T-helper 2 cell treated with Interferon-gamma antibody and Interleukin-4, amounts not matched to agents 5 μg/mL and 100 μg/mL, for 36 hours (primary cell): ENCODE measurements around the gene SPZ1.
"Not testable (repeated sequence)": the region's sequence is repeated elsewhere in the genome, so short reads cannot be mapped to it uniquely, and the experiment has no call there.

Experiments used
- DNase-seq: peaks from one replicate; pipeline ENCODE4 v3.0.0; 2021; ENCODE audit warnings: low spot score
- H3K27ac Mint-ChIP-seq: one replicate; pipeline ENCODE4 v1.8.0; 2021; ENCODE audit warnings: mild to moderate bottlenecking, mixed read lengths
- H3K27me3 Mint-ChIP-seq: one replicate; pipeline ENCODE4 v1.8.0; 2021; ENCODE audit warnings: low read depth, mixed read lengths
- H3K36me3 Mint-ChIP-seq: one replicate; pipeline ENCODE4 v1.8.0; 2021; ENCODE audit warnings: low read depth, mixed read lengths
- H3K4me1 Mint-ChIP-seq: one replicate; pipeline ENCODE4 v1.8.0; 2021; ENCODE audit warnings: low read depth, mixed read lengths
- H3K4me3 Mint-ChIP-seq: one replicate; pipeline ENCODE4 v1.8.0; 2022; ENCODE audit warnings: mild to moderate bottlenecking, moderate library complexity, mixed read lengths
- H3K9me3 Mint-ChIP-seq: one replicate; pipeline ENCODE4 v1.8.0; 2021; ENCODE audit warnings: mixed read lengths

SPZ1 gene

GRCh38 chr5:80319702-80320101, at the start of gene SPZ1:
Gene SPZ1, plus strand, starts transcription at chr5:80320002. Its CDS starts 214 bp downstream, at chr5:80320216.
- H3K4me3 Mint-ChIP-seq: no peak within 1 kb of the TSS

GRCh38 chr5:80270543-80270942, 49.3 kb upstream of the SPZ1 start:
- peaks cover 31% of the 10 kb centered on the region for H3K4me1 Mint-ChIP-seq
- H3K27me3 Mint-ChIP-seq, H3K9me3 Mint-ChIP-seq, H3K36me3 Mint-ChIP-seq, DNase-seq: not testable (repeated sequence)
- peak overlapping the region; percentile 95 for H3K27ac Mint-ChIP-seq
- H3K4me3 Mint-ChIP-seq: peak overlapping the region; percentile 63

More at GRCh38 chr5:80319702-80320101, at the start of gene SPZ1:
- peaks cover 42% of the 10 kb centered on the region for H3K27me3 Mint-ChIP-seq
- no peak for DNase-seq
- no peak within 1 kb of the TSS for H3K27ac Mint-ChIP-seq
- no peaks in the 10 kb centered on the region for H3K4me1 Mint-ChIP-seq
- H3K9me3 Mint-ChIP-seq: no peaks in the 10 kb centered on the region
- no peaks in the 10 kb centered on the region for H3K36me3 Mint-ChIP-seq

- Mint-ChIP-seq H3K27ac (no peak overlapping the region), H3K9me3 (no peaks in the 10 kb centered on the region), H3K4me1 (peaks cover 16% of the 10 kb centered on the region), H3K4me3 (no peak overlapping the region), H3K27me3 (no peaks in the 10 kb centered on the region), H3K36me3 (no peaks in the 10 kb centered on the region)
- no peak for DNase-seq
These were observed 44.5 kb upstream of the SPZ1 start for GRCh38 chr5:80275347-80275746.

GRCh38 chr5:80276186-80276585, 43.6 kb upstream of the SPZ1 start:
- H3K27ac Mint-ChIP-seq: no peak overlapping the region
- H3K4me1 Mint-ChIP-seq: peaks cover 12% of the 10 kb centered on the region
- no peaks in the 10 kb centered on the region for H3K27me3 Mint-ChIP-seq
- H3K4me3 Mint-ChIP-seq: no peak overlapping the region
- no peak for DNase-seq
- no peaks in the 10 kb centered on the region for H3K36me3 Mint-ChIP-seq
- no peaks in the 10 kb centered on the region for H3K9me3 Mint-ChIP-seq

- Mint-ChIP-seq H3K9me3 (no peaks in the 10 kb centered on the region), H3K27ac (no peak overlapping the region), H3K27me3 (no peaks in the 10 kb centered on the region), H3K4me3 (no peak overlapping the region), H3K36me3 (no peaks in the 10 kb centered on the region), H3K4me1 (peaks cover 7% of the 10 kb centered on the region)
- DNase-seq: no peak
These were observed 42.6 kb upstream of the SPZ1 start for GRCh38 chr5:80277191-80277590.

GRCh38 chr5:80282054-80282453, 37.7 kb upstream of the SPZ1 start:
- Mint-ChIP-seq H3K27ac (no peak overlapping the region), H3K4me3 (no peak overlapping the region), H3K36me3 (peaks cover 1% of the 10 kb centered on the region), H3K4me1 (peaks cover 13% of the 10 kb centered on the region), H3K9me3 (no peaks in the 10 kb centered on the region), H3K27me3 (no peaks in the 10 kb centered on the region)
- DNase-seq: no peak

GRCh38 chr5:80283360-80283759, 36.4 kb upstream of the SPZ1 start:
- H3K27me3 Mint-ChIP-seq: no peaks in the 10 kb centered on the region

GRCh38 chr5:80284720-80285119, 35.1 kb upstream of the SPZ1 start:
- Mint-ChIP-seq H3K27ac (no peak overlapping the region), H3K4me1 (peaks cover 13% of the 10 kb centered on the region), H3K4me3 (no peak overlapping the region), H3K36me3 (peaks cover 1% of the 10 kb centered on the region), H3K27me3 (no peaks in the 10 kb centered on the region), H3K9me3 (no peaks in the 10 kb centered on the region)
- no peak for DNase-seq

More at GRCh38 chr5:80283360-80283759, 36.4 kb upstream of the SPZ1 start:
- Mint-ChIP-seq H3K36me3 (peaks cover 1% of the 10 kb centered on the region), H3K27ac (peak overlapping the region; percentile 31), H3K4me1 (peaks cover 13% of the 10 kb centered on the region), H3K4me3 (no peak overlapping the region), H3K9me3 (no peaks in the 10 kb centered on the region)
- no peak for DNase-seq

GRCh38 chr5:80288177-80288576, 31.6 kb upstream of the SPZ1 start:
- Mint-ChIP-seq H3K27me3 (peaks cover 5% of the 10 kb centered on the region), H3K4me1 (peaks cover 10% of the 10 kb centered on the region), H3K36me3 (peaks cover 1% of the 10 kb centered on the region), H3K4me3 (no peak overlapping the region), H3K27ac (no peak overlapping the region), H3K9me3 (no peaks in the 10 kb centered on the region)
- DNase-seq: no peak

GRCh38 chr5:80289320-80289719, 30.5 kb upstream of the SPZ1 start:
- H3K27me3 Mint-ChIP-seq: peaks cover 5% of the 10 kb centered on the region
- no peak for DNase-seq
- H3K4me3 Mint-ChIP-seq: no peak overlapping the region
- H3K36me3 Mint-ChIP-seq: peaks cover 1% of the 10 kb centered on the region
- H3K9me3 Mint-ChIP-seq: no peaks in the 10 kb centered on the region
- H3K27ac Mint-ChIP-seq: no peak overlapping the region
- H3K4me1 Mint-ChIP-seq: peaks cover 6% of the 10 kb centered on the region

- H3K4me3 Mint-ChIP-seq: no peak overlapping the region
- no peak overlapping the region for H3K27ac Mint-ChIP-seq
- peaks cover 5% of the 10 kb centered on the region for H3K27me3 Mint-ChIP-seq
- no peaks in the 10 kb centered on the region for H3K36me3 Mint-ChIP-seq
- H3K4me1 Mint-ChIP-seq: no peaks in the 10 kb centered on the region
- DNase-seq: no peak
- no peaks in the 10 kb centered on the region for H3K9me3 Mint-ChIP-seq
These were observed 28.0 kb upstream of the SPZ1 start for GRCh38 chr5:80291761-80292160.

- no peak for DNase-seq
- Mint-ChIP-seq H3K27me3 (peaks cover 13% of the 10 kb centered on the region), H3K27ac (no peak overlapping the region), H3K36me3 (no peaks in the 10 kb centered on the region), H3K9me3 (no peaks in the 10 kb centered on the region), H3K4me1 (no peaks in the 10 kb centered on the region), H3K4me3 (no peak overlapping the region)
These were observed 23.7 kb upstream of the SPZ1 start for GRCh38 chr5:80296121-80296520.

- DNase-seq: no peak
- no peak overlapping the region for H3K4me3 Mint-ChIP-seq
- H3K4me1 Mint-ChIP-seq: no peaks in the 10 kb centered on the region
- no peak overlapping the region for H3K27ac Mint-ChIP-seq
- no peaks in the 10 kb centered on the region for H3K9me3 Mint-ChIP-seq
- H3K36me3 Mint-ChIP-seq: no peaks in the 10 kb centered on the region
- H3K27me3 Mint-ChIP-seq: peaks cover 8% of the 10 kb centered on the region
These were observed 20.2 kb upstream of the SPZ1 start for GRCh38 chr5:80299601-80300000.

- Mint-ChIP-seq H3K9me3 (no peaks in the 10 kb centered on the region), H3K27ac (no peak overlapping the region), H3K36me3 (no peaks in the 10 kb centered on the region), H3K27me3 (peaks cover 8% of the 10 kb centered on the region), H3K4me3 (no peak overlapping the region), H3K4me1 (no peaks in the 10 kb centered on the region)
- DNase-seq: no peak
These were observed 19.7 kb upstream of the SPZ1 start for GRCh38 chr5:80300125-80300524.

GRCh38 chr5:80300796-80301195, 19.0 kb upstream of the SPZ1 start:
- H3K36me3 Mint-ChIP-seq, H3K27ac Mint-ChIP-seq, H3K27me3 Mint-ChIP-seq, DNase-seq, H3K4me1 Mint-ChIP-seq, H3K4me3 Mint-ChIP-seq, H3K9me3 Mint-ChIP-seq: not testable (repeated sequence)
